Kidney glomerular epithelial cell (primary cell): ENCODE results near the gene CDC40.
A peak's percentile ranks its signal among the peaks of the same experiment; 100 is the strongest.

Experiments
- DNase-seq: peaks from one replicate; lab custom pipeline; 2025; lab: John Stamatoyannopoulos, UW

Gene CDC40

DNA sequence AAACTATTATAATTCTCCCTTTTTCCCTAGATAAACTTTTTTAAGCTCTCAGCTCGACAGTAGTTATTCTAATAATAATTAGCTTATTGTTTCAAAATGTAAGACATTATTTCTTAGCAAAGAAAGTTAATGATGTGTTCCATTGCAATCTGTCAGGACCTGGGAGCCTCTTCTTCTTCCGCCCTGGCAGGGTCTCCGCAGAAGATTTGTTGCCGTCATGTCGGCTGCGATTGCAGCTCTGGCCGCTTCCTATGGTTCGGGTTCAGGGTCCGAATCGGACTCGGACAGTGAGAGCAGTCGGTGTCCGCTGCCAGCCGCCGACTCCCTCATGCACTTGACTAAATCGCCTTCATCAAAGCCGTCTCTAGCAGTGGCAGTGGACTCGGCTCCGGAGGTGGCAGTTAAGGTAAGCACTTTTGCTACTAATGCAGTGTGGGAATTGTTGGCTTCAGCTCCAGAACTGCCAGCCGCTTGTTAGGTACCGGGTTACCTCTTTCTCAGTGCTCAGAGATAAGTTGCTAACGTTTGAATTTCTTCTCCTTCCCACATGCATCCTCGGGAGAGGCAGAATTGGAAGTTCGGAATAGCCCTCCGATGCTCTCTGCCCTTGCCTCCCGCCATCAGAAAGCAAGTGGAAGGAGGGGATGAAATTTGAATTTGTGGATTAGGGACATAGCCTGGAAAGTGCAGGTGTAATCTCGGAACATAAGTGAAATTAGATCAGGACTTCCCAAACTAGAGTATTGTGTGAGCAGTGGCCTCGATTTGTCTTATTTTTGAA, at the start of gene CDC40:
Gene CDC40, plus strand, starts transcription at position 200 of the 781 bp plus-strand sequence. Its CDS starts 18 bp downstream, at position 218.
- DNase-seq = no peak

DNA sequence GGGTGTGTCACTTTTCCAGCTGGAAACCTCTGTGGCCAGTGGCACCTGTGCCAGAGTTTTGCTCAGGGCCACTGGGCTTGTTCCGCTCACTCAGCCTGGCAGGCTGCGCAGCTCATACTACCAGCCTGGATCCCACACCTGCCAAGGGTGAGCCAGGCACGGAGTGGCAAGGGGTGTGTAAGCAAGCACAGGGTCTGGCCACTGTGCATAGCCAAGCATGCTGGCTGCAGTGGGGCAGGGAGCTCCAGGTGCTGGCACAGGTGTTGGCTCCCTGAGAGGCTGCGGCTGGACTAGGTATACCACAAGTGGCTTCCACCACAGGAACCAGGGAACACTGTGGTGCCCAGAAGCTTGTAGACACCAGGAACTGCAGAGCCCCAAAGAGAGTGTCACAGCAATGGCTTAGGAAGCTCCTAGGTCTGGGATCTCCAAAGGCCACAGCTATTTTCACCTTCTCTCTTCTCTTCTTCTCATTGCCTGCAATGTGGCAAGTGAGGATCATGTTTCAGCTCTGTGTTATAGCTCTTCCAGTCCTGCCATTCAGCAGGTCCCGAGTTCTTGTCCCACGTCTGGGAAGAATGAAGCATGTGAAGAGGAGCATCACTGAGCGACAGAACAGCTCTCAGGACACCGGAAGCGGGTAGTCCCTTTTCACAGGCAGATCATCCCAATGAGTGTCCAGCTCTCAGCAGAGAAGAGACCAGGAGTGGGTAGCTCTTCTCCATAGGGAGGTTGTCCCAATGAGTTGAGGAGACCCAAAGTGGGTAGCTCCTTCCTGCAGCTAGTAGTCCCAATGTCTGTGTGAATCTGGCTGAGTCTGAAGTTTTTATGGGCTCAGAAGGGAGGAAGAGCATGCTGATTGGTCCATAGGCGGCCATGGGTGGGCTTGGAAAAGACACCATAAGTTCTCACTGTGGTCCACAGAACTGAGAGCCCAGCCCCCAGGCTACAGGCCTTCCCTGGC, 42.0 kb upstream of the CDC40 start:
- DNase-seq = no peak

DNA sequence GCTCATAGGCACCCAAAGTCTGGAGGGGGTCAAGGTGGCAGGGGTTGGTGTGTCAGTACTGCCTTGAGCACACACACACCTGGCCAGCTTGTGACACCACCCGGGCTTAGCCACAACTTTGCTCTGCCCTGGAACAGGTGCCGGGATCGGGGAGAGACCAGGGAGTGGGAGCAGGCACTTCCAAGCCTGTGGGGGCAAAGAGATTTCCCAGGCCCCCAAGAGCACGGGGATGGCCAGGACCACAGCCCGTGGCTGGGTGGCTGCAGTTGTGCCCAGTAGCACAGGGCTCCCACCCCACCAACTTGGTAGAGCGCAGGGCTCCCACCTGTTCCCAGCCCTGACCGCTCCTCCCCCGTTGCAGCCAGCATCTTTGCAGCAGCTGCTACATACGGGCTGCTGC, 41.2 kb upstream of the CDC40 start:
- DNase-seq = no peak

- DNase-seq = no peak
These were observed 39.6 kb upstream of the CDC40 start for GRCh38 chr6:110140650-110141049.

DNA sequence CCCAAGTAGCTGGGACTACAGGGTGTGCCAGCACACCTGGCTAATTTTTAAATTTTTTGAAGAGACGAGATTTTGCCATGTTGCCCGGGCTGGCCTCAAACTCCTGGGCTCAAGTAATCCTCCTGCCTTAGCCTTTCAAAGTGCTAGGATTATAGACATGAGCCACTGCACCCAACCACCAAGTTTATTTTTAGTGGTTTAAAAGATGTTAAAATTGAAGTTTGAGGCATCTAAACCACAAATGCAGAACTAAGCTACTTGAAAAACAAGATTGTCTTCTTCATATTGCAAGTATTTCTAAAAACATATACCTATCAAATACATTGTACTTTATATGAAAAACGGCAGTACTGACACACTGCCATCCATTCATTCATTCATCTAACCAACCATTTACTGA, 32.4 kb upstream of the CDC40 start:
- no peak for DNase-seq

- no peak for DNase-seq
These were observed 21.7 kb upstream of the CDC40 start for GRCh38 chr6:110158479-110158878.

DNA sequence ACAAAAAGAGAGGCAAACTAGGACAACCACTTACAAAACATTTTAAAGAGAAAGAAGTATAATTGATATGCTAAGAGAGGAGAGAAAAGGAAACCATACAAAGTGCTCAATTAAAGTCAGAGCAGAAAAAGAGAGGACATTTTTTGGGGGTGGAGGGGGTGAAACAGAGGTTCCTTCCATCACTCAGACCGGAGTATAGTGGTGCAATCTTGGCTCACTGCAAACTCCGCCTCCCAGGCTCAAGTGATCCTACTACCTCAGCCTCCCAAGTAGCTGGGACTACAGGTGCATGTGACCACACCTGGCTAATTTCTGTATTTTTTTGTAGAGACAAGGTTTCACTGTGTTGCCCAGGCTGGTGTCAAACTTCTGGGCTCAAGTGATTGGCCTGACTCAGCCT, 10.1 kb upstream of the CDC40 start:
- DNase-seq = no peak

DNA sequence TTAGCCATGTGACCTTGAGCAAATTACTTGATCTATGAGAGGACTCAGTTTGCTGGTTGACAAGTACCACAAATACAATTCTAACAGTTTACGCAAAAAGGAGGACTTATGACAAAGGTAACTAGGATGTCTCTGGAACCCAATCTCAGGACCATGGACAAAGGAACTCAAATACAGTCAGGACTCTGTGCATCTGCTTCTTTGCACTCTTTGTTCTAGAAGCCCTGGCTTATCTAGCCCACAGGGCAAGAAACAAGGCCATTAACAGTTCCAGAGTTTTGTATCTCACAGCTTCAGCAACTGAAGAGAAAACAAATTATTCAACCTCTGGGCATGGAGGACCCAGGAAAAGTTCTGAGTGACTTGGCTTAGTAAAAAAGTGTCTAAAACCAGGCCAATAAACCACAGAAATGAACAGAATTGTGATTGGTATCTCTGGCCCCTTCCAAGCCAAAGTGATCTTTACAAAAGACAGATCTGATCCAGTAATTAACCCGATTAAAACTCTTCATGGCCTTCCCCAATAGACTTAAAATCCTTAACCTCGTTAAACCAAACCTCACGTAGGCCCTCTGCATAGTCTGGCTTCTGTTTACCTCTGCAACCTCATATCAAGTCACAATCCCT, 6.6 kb upstream of the CDC40 start:
- no peak for DNase-seq

- DNase-seq = peak; percentile 71
These were observed 1.4 kb upstream of the CDC40 start for GRCh38 chr6:110178626-110179405.

DNA sequence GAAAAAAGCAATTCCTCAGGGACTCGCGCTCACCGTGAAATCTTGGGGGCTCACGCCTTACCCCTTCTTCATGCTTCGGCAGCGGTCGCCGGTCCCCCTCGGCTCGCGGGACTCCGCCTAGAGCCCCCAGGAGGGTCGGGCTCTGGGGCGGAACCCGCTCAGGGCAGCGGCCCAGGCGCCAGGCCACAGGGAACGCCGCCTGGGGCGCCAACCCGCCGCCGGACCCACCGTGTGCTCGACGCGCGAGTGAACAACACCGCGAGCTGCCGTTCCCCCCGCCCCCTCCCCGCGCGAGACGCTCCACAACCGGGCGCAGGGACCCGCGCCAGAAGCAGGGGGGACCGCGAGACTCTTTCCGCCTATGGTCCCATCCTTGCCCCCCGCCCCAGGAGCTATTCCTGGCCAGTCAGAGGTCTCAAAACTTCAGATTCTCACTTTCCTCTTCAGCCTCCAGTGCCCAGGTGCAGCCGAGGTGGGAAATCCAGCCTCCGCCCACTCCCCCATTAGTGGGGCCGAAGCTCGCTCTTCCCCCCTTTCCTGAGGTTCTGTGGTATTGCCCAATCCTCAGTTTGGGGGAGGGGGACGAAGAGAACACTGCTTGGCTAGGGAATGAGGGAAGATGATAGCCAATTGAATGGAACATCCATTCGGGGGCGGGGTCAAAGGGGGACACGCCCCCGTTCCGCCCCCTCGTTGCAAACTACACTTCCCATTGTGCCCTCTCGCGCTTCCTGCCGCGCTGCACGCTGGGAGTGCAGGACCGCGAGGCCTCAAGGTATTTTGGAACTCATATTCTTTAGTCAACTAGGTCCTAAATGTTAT, 610 bp upstream of the CDC40 start, which contains the start of gene WASF1:
Gene WASF1, minus strand, starts transcription at position 265 of the 822 bp plus-strand sequence. CDS start 52,069 bp downstream, outside the sequence.
- peak; percentile 95 for DNase-seq

- peak; percentile 10 for DNase-seq
These were observed 1.2 kb downstream of the CDC40 start for GRCh38 chr6:110181131-110182030.

DNA sequence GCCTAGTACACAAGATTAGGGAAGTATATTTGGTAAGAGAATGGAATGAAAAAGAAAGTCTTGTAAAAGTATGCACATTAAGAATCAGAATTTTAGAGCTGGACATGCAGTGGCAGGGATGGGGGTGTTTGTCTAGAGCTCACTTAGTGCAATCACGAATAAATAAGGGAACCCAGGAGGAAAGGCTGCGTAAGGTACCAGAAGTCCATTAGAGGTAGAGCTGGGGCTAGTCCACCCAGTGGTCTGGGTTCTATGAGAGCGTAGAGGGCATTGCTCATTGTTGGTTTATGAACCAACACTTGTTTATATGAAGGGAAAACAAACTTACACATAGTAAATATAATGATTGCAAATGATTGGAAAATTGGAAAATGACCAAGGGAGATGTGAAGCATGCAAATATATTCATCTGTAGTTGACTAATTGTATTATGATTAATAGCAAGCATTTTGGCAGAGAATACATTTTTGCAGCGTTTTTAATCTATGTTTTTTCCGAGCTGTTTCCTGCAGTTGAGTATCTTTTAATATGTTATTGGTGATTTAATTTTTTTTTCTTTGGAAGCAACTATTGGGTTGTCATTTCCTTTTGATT, 3.2 kb downstream of the CDC40 start:
- DNase-seq = no peak

GRCh38 chr6:110185879-110186278, 5.7 kb downstream of the CDC40 start:
- no peak for DNase-seq

- DNase-seq = peak; percentile 48
These were observed 8.6 kb downstream of the CDC40 start for GRCh38 chr6:110188791-110189190.

DNA sequence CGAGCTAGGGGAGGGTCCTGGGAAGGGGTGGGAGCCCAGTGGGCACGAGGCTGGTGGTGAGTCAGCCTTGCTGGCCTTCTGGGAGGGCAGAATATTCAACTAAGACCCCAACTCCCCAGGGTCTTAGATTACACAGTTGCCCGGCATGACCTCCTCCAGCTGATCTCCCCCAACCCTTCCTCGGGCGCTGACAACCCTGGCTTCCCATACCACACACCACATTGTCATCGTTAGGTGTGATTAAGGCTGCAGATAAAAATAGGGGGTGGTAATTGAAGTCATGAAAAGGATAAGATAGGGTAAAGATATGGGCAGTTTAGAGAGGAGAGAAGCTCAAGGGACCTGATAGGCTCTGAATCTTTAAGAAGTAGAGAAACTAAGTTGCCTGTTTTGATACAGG, 10.5 kb downstream of the CDC40 start:
- no peak for DNase-seq

- DNase-seq = no peak
These were observed 11.2 kb downstream of the CDC40 start for GRCh38 chr6:110191477-110191876.

DNA sequence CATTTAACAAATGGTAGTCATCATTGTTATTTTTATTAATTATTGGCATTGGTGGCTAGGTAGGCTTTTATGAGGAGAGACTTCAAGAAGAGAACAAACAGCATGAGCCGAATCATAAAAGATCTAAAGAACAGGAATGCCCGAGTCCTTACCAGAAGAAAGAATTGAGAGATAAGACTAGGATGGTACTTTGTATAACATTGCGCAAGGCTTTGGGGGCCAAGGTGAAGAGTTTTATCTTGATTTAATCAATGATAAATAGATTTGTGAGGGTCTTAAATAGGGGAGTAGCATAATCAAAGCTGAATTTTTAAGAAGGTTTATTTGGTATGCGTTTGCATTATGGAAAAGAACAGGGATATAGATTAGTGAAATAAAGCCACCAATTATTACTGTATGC, 15.4 kb downstream of the CDC40 start:
- DNase-seq = no peak

DNA sequence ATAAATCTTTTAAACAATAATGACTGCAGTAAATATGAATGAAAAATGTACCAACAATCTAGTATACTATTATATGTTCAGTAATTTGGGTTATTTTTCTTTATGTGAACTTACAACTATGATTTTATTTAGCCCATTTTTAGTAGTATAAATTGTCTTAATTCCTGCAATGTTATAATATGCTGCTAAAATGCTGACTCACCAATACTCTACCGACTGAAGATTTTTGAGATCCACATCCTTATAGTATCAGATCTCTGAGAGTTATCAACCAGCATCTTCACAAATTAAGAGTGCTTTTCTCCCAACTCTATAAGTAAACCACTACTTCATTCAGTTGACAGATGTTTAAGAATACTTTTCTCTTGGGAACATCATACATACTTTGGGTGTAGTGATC, 16.6 kb downstream of the CDC40 start:
- DNase-seq = no peak

DNA sequence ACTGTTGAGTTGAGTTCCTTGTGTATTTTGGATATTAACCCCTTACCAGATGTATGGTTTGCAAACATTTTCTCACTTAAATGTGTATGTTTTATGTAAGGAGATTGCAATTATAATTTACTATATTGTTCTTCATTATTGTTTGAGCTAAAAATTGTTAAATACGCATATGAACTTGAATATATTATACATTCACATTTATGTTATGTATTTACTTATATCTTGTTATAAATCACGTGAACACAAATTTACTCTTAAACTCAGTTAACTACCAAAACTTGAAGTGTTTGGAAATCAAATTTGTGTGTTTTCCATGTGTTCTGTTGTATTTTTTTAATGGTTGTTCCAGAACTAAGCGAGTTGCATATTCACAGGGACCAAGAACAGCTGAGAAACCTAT, 18.3 kb downstream of the CDC40 start:
- DNase-seq = no peak
